Suppressor macrophage treated with lipopolysaccharide for 1 hour (primary cell): ENCODE results near the gene FAM107A.

ENCODE experiments used
- DNase-seq, 3 donors: peaks; one replicate each; pipeline ENCODE4 v3.0.0-alpha.2; 2020 to 2022

Gene FAM107A

DNA sequence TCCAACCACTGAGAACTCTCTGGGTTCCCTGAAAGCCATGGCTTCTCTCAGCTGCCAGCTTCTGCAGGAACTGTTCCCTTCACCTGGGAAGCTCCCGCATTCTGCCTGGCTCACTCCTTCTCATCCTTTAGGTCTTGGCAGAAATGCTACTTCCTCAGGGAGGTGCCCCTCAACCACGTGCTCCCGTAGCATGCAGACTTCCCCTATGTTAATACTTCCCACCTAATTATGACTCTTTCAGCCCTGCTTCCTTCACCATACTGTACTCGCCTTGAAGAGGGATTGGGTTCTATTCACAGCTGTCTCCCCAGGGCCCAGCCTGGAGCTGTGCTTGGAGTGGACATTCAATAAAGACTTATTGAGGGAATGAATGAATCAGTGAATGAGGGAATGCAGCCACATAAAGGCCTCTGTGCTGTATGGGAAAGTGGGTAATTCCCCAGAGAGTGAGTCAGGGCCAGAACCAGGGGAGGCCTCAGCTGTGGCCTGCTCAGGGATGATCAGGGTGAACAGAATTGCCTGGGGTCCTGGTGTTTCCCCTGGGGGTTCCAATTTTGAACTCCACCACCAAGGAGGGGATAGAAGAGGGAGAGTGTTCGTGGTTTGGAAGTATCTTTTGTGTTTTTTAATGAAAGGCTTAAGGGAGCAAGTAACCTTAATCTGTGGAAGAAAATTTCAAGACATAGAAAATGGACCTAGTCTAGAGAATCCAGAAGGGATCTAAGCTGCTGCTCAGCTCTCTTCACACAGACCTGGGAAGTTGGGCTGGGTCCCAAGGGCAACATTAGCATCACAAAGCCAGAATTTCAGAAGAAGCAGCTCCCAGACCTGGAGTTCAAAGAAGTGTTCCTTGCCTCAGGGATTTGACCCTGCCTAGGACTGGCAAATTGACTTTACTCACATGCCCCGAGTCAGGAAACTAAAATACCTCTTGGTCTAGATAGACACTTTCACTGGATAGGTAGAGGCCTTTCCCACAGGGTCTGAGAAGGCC is 14.6 kb upstream of the FAM107A start:
- peak; percentile 42 to 51 (median 45) for DNase-seq

DNA sequence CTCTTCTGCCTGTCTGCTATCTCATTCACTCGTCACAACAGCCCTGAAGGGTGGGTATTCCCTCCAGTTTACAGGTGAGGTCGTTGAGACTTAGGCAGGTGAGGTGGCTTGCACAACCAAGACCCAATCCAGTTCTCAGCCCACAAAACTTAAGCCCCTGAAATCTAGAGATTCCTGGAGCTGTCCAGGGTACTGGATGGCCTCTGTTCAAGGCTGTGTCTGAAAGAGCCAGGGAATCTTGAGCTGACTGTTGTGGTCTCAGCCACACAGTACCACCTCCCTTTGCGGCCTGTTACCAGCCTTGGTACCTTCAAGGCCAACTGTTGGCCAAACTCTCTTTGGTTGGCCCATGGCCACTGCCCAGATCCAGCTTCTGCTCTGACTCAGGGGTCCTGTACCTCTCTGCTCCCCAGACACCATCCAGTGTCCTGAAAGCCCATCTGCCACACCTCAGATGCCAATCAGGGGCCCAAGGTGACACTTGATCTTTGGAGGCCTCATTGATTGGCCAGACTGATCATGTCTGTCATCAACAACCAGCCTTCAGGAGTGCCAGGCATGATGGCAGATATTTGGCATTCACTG is 10.9 kb upstream of the FAM107A start:
- peak in 2 of 3 donors; percentile 32 to 42 for DNase-seq

DNA sequence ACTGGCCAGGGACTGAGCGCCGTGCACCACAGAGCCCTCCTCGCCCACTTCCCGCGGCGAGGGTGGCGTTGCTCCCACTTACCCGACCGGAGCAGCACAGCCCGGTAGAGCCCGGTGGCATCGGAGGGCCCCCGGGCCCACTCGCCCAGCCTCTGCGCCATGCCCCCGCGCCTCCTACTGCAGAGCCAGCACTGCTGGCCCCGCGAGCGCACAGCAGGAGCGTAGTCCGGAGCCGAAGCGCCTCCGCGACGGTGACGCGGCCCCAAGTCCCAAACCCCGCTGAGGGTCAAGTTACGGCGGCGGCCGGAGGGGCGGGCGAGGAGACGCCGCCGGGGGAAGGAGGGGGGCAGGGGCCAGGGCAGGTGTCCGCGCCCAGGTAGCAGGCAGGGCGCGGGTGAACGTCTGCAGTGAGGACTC is 9.6 kb upstream of the FAM107A start:
- no peak for DNase-seq

DNA sequence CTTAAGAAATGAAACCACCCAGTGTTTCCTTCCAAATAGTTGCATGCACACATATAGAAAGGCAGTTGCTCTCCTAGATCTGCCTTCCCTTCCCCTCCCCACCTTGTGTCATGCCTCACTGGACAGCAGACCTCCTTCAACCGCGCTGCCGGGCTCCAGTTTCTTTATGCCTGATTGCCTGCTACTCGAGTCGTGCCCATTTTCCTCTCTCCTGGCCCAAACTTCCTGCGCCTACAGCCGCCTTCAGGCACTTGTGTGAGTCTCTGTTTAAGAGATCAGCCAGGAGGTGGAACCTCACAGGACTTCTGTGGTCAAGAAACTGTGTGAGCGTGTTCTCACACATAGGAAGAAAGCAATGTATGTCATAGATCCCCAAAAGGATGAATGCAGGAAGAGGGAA is 8.8 kb upstream of the FAM107A start:
- DNase-seq: no peak

DNA sequence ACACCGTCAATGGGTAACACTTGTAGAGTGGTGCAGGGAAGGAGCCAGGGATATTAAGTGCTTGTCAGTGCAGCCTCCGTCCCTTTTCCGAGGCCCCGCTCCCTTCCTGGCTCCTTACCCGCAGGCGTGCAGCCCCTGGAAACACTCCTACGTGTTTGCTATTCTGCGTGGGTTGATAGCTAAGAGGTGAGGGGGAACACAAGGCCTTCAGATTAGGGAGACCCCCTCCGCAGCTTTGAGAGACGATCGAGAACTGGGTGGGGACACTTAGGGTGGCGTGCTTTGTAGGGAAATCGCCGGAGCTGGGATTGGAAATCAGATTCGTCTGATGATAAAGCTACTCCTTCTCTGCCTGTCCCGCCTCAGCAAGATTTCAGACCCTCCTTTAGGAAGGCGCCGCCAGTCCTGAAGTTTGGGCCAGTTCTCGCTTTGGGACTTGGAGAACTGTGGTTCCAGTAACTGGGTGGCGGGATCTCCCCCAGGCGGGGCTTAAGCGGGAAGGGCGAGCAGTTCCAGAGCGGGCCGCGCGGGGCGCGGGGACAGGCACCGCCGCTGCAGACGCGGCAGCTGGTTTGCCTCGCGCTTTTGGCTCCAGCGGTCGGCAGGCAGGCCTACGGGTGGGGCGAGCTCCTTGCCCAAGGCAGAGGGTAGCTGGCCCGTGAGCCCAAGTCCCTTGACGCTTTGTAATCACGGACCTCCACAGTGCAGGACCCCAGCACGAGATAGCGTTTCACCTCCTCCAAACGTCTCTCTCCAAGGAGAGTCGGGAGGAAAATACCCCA is 8.0 kb upstream of the FAM107A start:
- DNase-seq: peak; percentile 82 to 92 (median 85)

GRCh38 chr3:58584690-58585004 is 7.5 kb upstream of the FAM107A start:
- no peak for DNase-seq

DNA sequence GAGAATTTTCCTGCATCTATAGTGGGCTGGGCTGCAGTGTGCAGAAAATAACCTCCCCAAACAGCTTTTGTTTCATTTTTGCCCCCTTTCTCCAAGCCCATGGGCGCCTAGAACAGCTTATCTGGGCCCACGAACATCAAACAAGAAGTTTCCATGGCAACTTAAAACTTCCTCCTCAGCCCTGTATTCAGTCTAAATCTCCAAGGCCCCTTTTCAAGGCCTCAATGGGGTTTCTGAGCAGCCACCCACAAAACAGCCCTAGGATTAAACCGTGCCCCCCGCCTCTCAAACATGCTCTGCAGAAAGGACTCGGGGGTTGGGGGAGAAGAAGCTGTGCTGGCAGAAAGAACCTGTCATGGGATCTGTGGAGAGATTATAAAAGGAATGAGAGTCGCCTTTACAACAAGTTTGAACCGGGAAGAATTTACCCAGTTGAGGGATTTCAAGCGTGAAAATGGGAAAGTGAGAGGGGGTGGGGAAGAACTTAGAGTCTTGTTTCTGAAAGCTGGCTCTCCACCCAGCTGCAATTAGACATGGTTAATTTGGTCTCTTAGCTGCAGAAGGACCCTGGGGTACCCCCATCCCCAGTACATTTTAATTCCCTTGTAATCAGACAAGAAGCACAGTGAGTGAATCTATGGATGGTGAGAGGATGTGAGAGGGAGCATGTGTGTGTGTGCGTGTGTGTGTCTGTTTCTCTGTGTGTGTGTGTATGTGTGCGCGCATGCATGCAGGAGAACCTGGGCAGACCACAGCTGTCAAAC is 4.3 kb upstream of the FAM107A start:
- DNase-seq: no peak

- DNase-seq: no peak
These were observed 3.7 kb upstream of the FAM107A start for GRCh38 chr3:58580826-58581327.

- DNase-seq: no peak
These were observed 1.7 kb upstream of the FAM107A start for GRCh38 chr3:58578873-58579272.

DNA sequence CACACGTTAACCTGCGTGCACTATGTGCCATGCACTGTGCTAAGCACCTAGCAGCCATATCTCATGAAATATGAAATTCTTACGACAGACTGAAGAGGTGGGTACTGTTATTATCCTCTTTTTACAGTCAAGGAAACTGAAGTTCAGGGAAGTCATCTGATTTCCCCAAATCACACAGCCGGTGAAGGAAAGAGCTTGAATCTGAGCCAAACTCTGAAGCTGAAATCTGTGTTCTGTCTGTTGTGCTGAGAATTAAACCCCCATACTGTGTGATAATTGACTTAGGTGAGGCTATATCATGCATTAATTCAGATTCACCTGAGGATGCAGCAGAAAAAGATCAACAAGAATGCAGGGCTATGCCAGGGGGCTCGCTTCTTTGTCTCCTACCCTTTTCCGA is 475 bp downstream of the FAM107A start:
- no peak for DNase-seq

DNA sequence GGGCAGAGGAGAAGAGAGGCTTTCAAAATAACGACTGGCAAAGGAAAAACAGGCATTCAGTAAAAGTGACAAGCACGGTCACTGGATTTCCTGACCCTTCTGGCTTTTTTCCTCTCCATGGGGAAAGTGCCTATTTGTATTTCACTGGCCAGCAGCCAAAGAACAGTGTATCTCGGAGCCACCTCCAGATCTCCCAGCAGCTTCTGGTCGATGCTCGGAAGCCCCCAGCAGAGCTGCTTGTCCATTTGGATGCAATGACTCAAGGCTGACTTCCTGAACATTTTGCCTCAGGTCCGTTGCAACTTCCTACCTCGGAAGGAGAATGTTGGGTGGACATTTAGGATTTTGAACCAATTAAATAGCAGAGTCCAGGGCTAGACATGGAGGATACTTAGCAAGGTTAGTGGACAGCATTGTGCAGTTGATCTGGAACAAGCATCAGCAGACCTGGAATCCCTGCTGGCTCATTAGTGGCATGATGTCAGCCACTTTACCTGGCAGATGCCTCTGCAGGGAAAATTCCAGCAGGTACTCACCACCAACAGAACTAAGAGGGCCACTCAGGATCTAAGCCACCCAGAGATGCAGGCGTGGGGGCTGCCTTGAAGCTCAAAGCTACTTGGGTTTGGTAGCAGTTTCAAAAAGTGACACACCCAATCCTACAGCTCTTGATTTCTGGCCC is 1.1 kb downstream of the FAM107A start:
- no peak for DNase-seq

DNA sequence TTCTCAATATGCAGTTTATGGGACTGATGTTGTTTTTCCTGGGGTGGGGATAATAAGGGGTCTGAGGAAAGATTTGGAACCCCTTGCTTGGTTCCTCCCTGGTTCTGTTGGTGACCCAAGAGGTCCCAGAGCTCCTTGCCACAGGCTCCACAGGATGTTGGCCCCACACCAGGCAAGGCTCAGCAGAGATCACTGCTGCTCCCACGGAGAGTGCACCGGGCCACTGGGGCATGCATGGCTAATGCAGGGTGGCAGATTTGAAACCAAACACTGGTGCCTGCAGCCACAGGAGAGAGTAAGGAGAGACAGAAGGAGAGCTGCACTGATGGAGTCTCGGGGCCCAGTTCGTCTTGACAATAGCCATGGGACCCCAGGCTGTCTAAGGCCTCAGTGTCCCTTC is 2.5 kb downstream of the FAM107A start:
- DNase-seq: no peak

DNA sequence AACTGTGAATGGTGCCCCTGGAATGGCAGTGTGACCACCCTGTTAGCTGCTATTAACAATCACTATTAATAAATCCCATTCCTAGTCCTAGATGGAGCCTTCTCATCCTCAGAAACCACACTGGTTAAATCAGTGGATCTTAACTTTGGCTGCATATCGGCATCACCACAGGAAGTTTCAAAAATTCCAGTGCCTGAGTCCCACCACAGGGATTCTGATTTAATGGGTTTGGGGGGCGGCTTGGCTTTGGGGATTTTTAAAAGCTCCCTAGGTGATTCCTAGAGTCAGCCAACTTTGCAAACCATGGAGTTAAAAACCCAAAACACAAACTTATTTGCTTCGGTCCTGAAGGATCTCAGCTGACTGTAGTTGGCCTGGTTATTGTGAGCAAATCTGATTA is 3.1 kb downstream of the FAM107A start:
- DNase-seq: no peak

DNA sequence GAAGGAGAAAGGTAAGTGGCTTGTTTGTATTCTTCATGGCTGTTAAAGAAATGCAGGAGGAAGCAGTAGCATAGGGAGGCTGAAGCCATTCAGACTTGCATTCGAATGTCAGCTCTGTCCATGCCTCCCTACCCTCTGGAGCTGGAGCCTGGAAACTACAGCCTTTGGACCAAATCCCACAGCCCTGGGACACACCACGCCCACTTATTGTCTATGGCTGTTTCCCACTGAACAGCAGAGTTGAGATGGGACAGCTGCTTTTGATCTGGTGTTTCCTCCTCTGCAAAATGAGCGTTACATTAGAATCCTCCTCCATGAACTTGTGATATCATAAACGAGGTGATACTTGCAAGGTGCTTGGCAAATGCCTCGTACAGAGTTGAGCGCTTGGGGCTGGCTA is 3.6 kb downstream of the FAM107A start:
- DNase-seq: no peak

GRCh38 chr3:58572634-58573230 is 4.5 kb downstream of the FAM107A start:
- DNase-seq: no peak

- no peak for DNase-seq
These were observed 5.1 kb downstream of the FAM107A start for GRCh38 chr3:58572013-58572633.

- DNase-seq: no peak
These were observed 6.3 kb downstream of the FAM107A start for GRCh38 chr3:58570851-58571250.

- no peak for DNase-seq
These were observed 7.7 kb downstream of the FAM107A start for GRCh38 chr3:58569287-58570001.

- DNase-seq: peak; percentile 74 to 77 (median 77)
These were observed 8.5 kb downstream of the FAM107A start for GRCh38 chr3:58568572-58569286.

- no peak for DNase-seq
These were observed 10.0 kb downstream of the FAM107A start for GRCh38 chr3:58567251-58567515.
